CD4-positive, alpha-beta T cell (primary cell): Measurements from ENCODE around the gene DLEC1. TPM values are rescaled to one million over a fixed set of nuclear protein-coding genes. Genes with fewer than 3 reads are reported as not detected.

Experiments used
- ATAC-seq: fragments of 200-7000 bp; cut with Tn5 transposase; one replicate; pipeline ENCODE4 v1.10.0; 2022; ENCODE audit warnings: mild to moderate bottlenecking; ENCODE audit not compliant: poor library complexity
- CTCF ChIA-PET: fragments of 350-600 bp; sonication (Branson Sonifier 250); formaldehyde crosslinking; loops from one replicate; lab custom pipeline; 2021; ENCODE audit warnings: antibody characterized with exemption, inconsistent platforms; lab: Charles Lee
- POLR2A ChIA-PET: fragments of 350-600 bp; sonication (Branson Sonifier 250); formaldehyde crosslinking; loops from one replicate; lab custom pipeline; 2021; ENCODE audit warnings: antibody characterized with exemption, inconsistent platforms; lab: Charles Lee
- DNase-seq, 14 experiments: peaks; one replicate each; pipeline ENCODE4 v3.0.0-alpha.2; 2013 to 2020; ENCODE audit warnings: mixed read lengths in 2 of 14
- H3K27ac ChIP-seq, 2 donors: one replicate each; pipeline versions ENCODE4 v1.5.1 to v1.7.0; 2013; ENCODE audit warnings: low read length in 2 of 2, low read depth in 1 of 2, mild to moderate bottlenecking in 1 of 2
- H3K27me3 ChIP-seq, 2 experiments: 1 replicate in 1 of 2; 2 replicates in 1 of 2; pipeline versions ENCODE4 v1.6.1 to v1.7.0; 2013; ENCODE audit warnings: low read length in 2 of 2, control low read depth in 1 of 2, mild to moderate bottlenecking in 1 of 2, moderate library complexity in 1 of 2; ENCODE audit not compliant: insufficient read depth in 2 of 2, control insufficient read depth in 1 of 2
- H3K36me3 ChIP-seq: one replicate; pipeline ENCODE4 v1.6.1; 2013; ENCODE audit warnings: low read length, control low read depth; ENCODE audit not compliant: insufficient read depth
- H3K4me1 ChIP-seq: one replicate; pipeline ENCODE4 v1.6.1; 2013; ENCODE audit warnings: low read length, control low read depth; ENCODE audit not compliant: insufficient read depth
- H3K4me3 ChIP-seq: one replicate; pipeline ENCODE4 v1.5.1; 2013; ENCODE audit warnings: mild to moderate bottlenecking, low read length, moderate library complexity
- H3K9me3 ChIP-seq, 2 experiments: 1 replicate in 1 of 2; 2 replicates in 1 of 2; pipeline versions ENCODE4 v1.6.1 to v1.7.0; 2013; ENCODE audit warnings: low read length in 2 of 2, mild to moderate bottlenecking in 2 of 2, control low read depth in 1 of 2, moderate library complexity in 1 of 2; ENCODE audit not compliant: control insufficient read depth in 1 of 2, insufficient read depth in 1 of 2
- H3K27ac Mint-ChIP-seq: one replicate; pipeline ENCODE4 v1.8.0; 2020; ENCODE audit warnings: mixed read lengths
- H3K27me3 Mint-ChIP-seq: one replicate; pipeline ENCODE4 v1.8.0; 2021; ENCODE audit warnings: mixed read lengths
- H3K36me3 Mint-ChIP-seq: one replicate; pipeline ENCODE4 v1.8.0; 2021; ENCODE audit warnings: low read depth, mixed read lengths
- H3K4me1 Mint-ChIP-seq: one replicate; pipeline ENCODE4 v1.8.0; 2021; ENCODE audit warnings: low read depth, mixed read lengths
- H3K4me3 Mint-ChIP-seq: one replicate; pipeline ENCODE4 v1.8.0; 2020; ENCODE audit warnings: mild to moderate bottlenecking, mixed read lengths
- H3K9me3 Mint-ChIP-seq: one replicate; pipeline ENCODE4 v1.8.0; 2020; ENCODE audit warnings: mixed read lengths
- CTCF ChIP-seq: fragments of 200-600 bp; IDR thresholded peaks from one replicate; pipeline ENCODE4 v1.8.0; 2022; ENCODE audit warnings: antibody characterized with exemption, mild to moderate bottlenecking
- intact Hi-C, 2 experiments: fragments of 100-400 bp; cut with DNase I in 1 of 2; cut with micrococcal nuclease in 1 of 2; formaldehyde crosslinking; loops; one replicate each; pipeline versions ENCODE4 v1.15.1 to v1.9.0; 2023 to 2025; cut with DNase I, micrococcal nuclease
- total RNA-seq, 174 experiments: library from RNA in 2 of 174; stranded (reverse) in 2 of 174; gene quantifications; one replicate each; pipeline ENCODE4 v1.2.3 and lab custom pipeline; 2021 to 2026

Gene DLEC1
- total RNA-seq, 2 experiments from 2014 or later = 4.4 to 5.1 TPM

- Histone ChIP-seq H3K4me1 (peaks cover 20% of the 10 kb centered on the region), H3K27ac (no peak overlapping the region)
- H3K4me1 Mint-ChIP-seq = peaks cover 27% of the 10 kb centered on the region
Observed at GRCh38 chr3:38128303-38128655, 89.3 kb downstream of the DLEC1 start.

GRCh38 chr3:38129058-38129457 is 90.0 kb downstream of the DLEC1 start:
- H3K27ac Mint-ChIP-seq = no peak overlapping the region
- H3K4me1 ChIP-seq = peaks cover 27% of the 10 kb centered on the region
- H3K36me3 Mint-ChIP-seq = peaks cover 99% of the 10 kb centered on the region
- H3K27me3 Mint-ChIP-seq = no peaks in the 10 kb centered on the region
- peaks cover 28% of the 10 kb centered on the region for H3K4me1 Mint-ChIP-seq
- no peaks in the 10 kb centered on the region for H3K9me3 ChIP-seq
- intact Hi-C loops = no loop called here
- no peak for ATAC-seq
- no peak overlapping the region for H3K4me3 Mint-ChIP-seq
- CTCF ChIA-PET = no interaction called here
- H3K9me3 Mint-ChIP-seq = no peaks in the 10 kb centered on the region
- no peak for DNase-seq
- no peaks in the 10 kb centered on the region for H3K27me3 ChIP-seq
- peaks cover 93% of the 10 kb centered on the region for H3K36me3 ChIP-seq
- no peak for TF ChIP-seq CTCF
- H3K27ac ChIP-seq = no peak overlapping the region
- H3K4me3 ChIP-seq = no peak overlapping the region
- POLR2A ChIA-PET = interaction anchor here (0.7 kb wide), 1 partner anchor 80 kb away, joined by 3 read pairs; no protein-coding TSS in a partner anchor

More at GRCh38 chr3:38128303-38128655, 89.3 kb downstream of the DLEC1 start:
- intact Hi-C loops = no loop called here
- DNase-seq (peak in 1 of 14 experiments; percentile 4), ATAC-seq (no peak)
- no peak overlapping the region for H3K4me3 ChIP-seq
- no peak for TF ChIP-seq CTCF
- ChIA-PET POLR2A (no interaction called here), CTCF (no interaction called here)
- H3K9me3 Mint-ChIP-seq = no peaks in the 10 kb centered on the region
- no peaks in the 10 kb centered on the region for H3K27me3 ChIP-seq
- H3K27me3 Mint-ChIP-seq = no peaks in the 10 kb centered on the region
- H3K9me3 ChIP-seq = no peaks in the 10 kb centered on the region
- peaks cover 88% of the 10 kb centered on the region for H3K36me3 ChIP-seq
- peaks cover 99% of the 10 kb centered on the region for H3K36me3 Mint-ChIP-seq
- peak overlapping the region; percentile 62 for H3K27ac Mint-ChIP-seq
- H3K4me3 Mint-ChIP-seq = no peak overlapping the region

- ChIA-PET POLR2A (no interaction called here), CTCF (no interaction called here)
- no peak overlapping the region for H3K4me3 Mint-ChIP-seq
- H3K36me3 Mint-ChIP-seq = peaks cover 97% of the 10 kb centered on the region
- no peaks in the 10 kb centered on the region for H3K27me3 Mint-ChIP-seq
- H3K4me1 Mint-ChIP-seq = peaks cover 44% of the 10 kb centered on the region
- peak overlapping the region; percentile 55 for H3K27ac Mint-ChIP-seq
- Histone ChIP-seq H3K9me3 (no peaks in the 10 kb centered on the region), H3K4me1 (peaks cover 38% of the 10 kb centered on the region), H3K27me3 (no peaks in the 10 kb centered on the region), H3K36me3 (peaks cover 85% of the 10 kb centered on the region), H3K27ac (no peak overlapping the region), H3K4me3 (no peak overlapping the region)
- intact Hi-C loops = loop anchor here (5.0 to 10.0 kb wide), 5 partner anchors 84 to 1274 kb away; partner anchors contain the start of genes EPM2AIP1 (in 1 of the 2), MLH1 (in 1 of the 2) and RPSA (in 1 of the 2)
- ATAC-seq (no peak), DNase-seq (no peak)
- no peaks in the 10 kb centered on the region for H3K9me3 Mint-ChIP-seq
- TF ChIP-seq CTCF = no peak
Observed at GRCh38 chr3:38130631-38131065, 91.6 kb downstream of the DLEC1 start.
